Measurements from ENCODE around the gene MDH2. TPM values are rescaled to one million over a fixed set of nuclear protein-coding genes. Genes with fewer than 3 reads are reported as not detected.
"Not testable (repeated sequence)": the region's sequence is repeated elsewhere in the genome, so short reads cannot be mapped to it uniquely, and the experiment has no call there.

MDH2 gene
- total and polyA plus RNA-seq, 2 of the 8 experiments (the other 6 are each of a cell fraction or from before 2014, with no cell fraction given) = 203 to 254 TPM

DNA sequence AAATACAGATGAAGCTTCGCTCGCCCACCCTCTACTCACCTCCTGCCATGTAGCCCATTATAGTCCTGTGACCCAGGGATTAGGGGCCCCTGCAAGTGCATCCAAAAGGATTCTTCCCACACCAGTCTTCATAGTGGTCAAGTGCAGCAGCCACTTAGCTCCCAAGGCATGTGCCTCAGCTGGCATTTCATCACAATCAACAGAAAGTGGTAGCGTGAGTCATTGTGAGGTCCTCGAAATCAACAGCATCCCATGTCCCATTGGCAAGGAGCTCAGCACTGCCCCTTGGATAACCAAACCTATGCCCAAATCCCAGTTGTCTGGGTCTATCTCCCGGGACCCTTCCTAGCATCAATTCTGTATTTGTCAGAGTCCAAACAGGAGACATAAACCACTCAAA lies 45.6 kb downstream of the MDH2 start:
- FAIRE-seq; CTCF ChIA-PET (ENCODE audit: partially characterized antibody); H3K4me3 ChIP-seq (ENCODE audit: extremely low read depth in 1 of 4, insufficient read depth in 2 of 4, low read depth in 3 of 4, low read length in 4 of 4); H3K18ac ChIP-seq (ENCODE audit: extremely low read depth, low read length); H3K79me2 ChIP-seq (ENCODE audit: control insufficient read depth in 1 of 2, insufficient read depth in 2 of 2, low read length in 2 of 2); H3K36me3 ChIP-seq (ENCODE audit: control insufficient read depth in 2 of 4, insufficient read depth in 4 of 4, low read length in 3 of 4); H2AFZ ChIP-seq (ENCODE audit: low read length); H2AK5ac ChIP-seq (ENCODE audit: low read depth, low read length); H3K9me3 ChIP-seq (ENCODE audit: insufficient read depth in 2 of 2, low read depth in 1 of 2, low read length in 1 of 2); H3K4ac ChIP-seq (replicated peaks; ENCODE audit: insufficient read length, low read depth, low read length); H3K56ac ChIP-seq (replicated peaks; ENCODE audit: insufficient read length, low read depth, low read length); H3K9ac ChIP-seq (replicated peaks in 1 of 4; ENCODE audit: extremely low read depth in 1 of 4, low read depth in 3 of 4, low read length in 3 of 4); H3K27me3 ChIP-seq (replicated peaks in 1 of 4; ENCODE audit: control insufficient read depth in 3 of 4, extremely low read depth in 1 of 4, insufficient read depth in 3 of 4, low read length in 3 of 4); H3K4me1 ChIP-seq (replicated peaks in 1 of 4; ENCODE audit: control insufficient read depth in 3 of 4, insufficient read depth in 4 of 4, low read length in 3 of 4); H4K20me1 ChIP-seq (replicated peaks in 1 of 2; ENCODE audit: control insufficient read depth in 1 of 2, insufficient read depth in 2 of 2, low read length in 2 of 2); H2BK5ac ChIP-seq (ENCODE audit: low read depth, low read length); H4K5ac ChIP-seq (ENCODE audit: insufficient read length, low read depth, low read length); H4K8ac ChIP-seq (ENCODE audit: extremely low read depth, insufficient read depth, low read length); H3K14ac ChIP-seq (ENCODE audit: insufficient read length); H3K4me2 ChIP-seq (ENCODE audit: insufficient read depth in 1 of 2, low read depth in 2 of 2, low read length in 2 of 2); H2BK12ac ChIP-seq (ENCODE audit: low read depth, low read length); H3K23ac ChIP-seq (ENCODE audit: insufficient read length); H3K27ac ChIP-seq (ENCODE audit: low read depth, low read length); H2BK15ac ChIP-seq (ENCODE audit: low read length); H3K79me1 ChIP-seq (ENCODE audit: low read depth, low read length); H3K23me2 ChIP-seq (ENCODE audit: low read depth, low read length); H2BK20ac ChIP-seq (ENCODE audit: low read length); H4K91ac ChIP-seq (replicated peaks; ENCODE audit: insufficient read length, low read length); H2BK120ac ChIP-seq (replicated peaks; ENCODE audit: low read depth, low read length); DNase-seq (ENCODE audit: low read depth in 1 of 2, low spot score in 2 of 2): not testable (repeated sequence)
- POLR2A ChIA-PET (ENCODE audit: partially characterized antibody) = interaction anchor here (0.5 kb wide), 1 partner anchor 68 kb away, joined by 3 read pairs; no protein-coding TSS in a partner anchor
- WGBS, 2 experiments (ENCODE audit: extremely low coverage in 1 of 2, insufficient coverage in 1 of 2, insufficient read length in 1 of 2, insufficient replicate concordance in 2 of 2, low coverage in 1 of 2, low lambda C conversion rate in 2 of 2, missing lambda C conversion rate in 1 of 2) = 88% methylated on average over 5 of the region's 5 CpGs; no CpG with 5 or more reads in 1 of the 2 experiments

DNA sequence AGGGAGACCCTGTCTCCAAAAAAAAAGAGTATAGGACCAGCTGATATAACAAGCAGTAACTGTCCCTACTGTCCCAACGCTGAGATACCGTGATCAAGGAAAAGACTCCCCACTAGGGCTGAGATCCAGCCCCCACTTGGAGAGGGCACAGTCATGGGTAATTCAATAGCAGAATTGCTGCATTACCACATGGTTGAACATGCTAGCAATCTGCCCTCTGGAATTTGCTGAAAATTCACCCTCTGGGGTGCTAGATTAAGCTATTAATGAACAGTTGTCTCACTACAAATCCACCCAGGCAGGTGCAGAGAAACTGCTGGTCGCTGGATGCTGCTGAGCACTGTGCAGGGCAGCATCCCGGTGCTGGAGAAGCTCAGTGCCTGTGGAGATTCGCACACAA lies 46.4 kb downstream of the MDH2 start:
- H3K4ac ChIP-seq (replicated peaks; ENCODE audit: insufficient read length, low read depth, low read length); H3K56ac ChIP-seq (replicated peaks; ENCODE audit: insufficient read length, low read depth, low read length); H3K4me2 ChIP-seq (ENCODE audit: insufficient read depth in 1 of 2, low read depth in 2 of 2, low read length in 2 of 2); H4K8ac ChIP-seq (ENCODE audit: extremely low read depth, insufficient read depth, low read length); H2BK5ac ChIP-seq (ENCODE audit: low read depth, low read length); H3K27me3 ChIP-seq (replicated peaks in 1 of 4; ENCODE audit: control insufficient read depth in 3 of 4, extremely low read depth in 1 of 4, insufficient read depth in 3 of 4, low read length in 3 of 4); H3K4me1 ChIP-seq (replicated peaks in 1 of 4; ENCODE audit: control insufficient read depth in 3 of 4, insufficient read depth in 4 of 4, low read length in 3 of 4); H2BK12ac ChIP-seq (ENCODE audit: low read depth, low read length); H4K5ac ChIP-seq (ENCODE audit: insufficient read length, low read depth, low read length); H3K9me3 ChIP-seq (ENCODE audit: insufficient read depth in 2 of 2, low read depth in 1 of 2, low read length in 1 of 2); H3K23ac ChIP-seq (ENCODE audit: insufficient read length); H3K14ac ChIP-seq (ENCODE audit: insufficient read length); DNase-seq (ENCODE audit: low read depth in 1 of 2, low spot score in 2 of 2); H3K79me1 ChIP-seq (ENCODE audit: low read depth, low read length); H2BK120ac ChIP-seq (replicated peaks; ENCODE audit: low read depth, low read length); H2AFZ ChIP-seq (ENCODE audit: low read length); H3K18ac ChIP-seq (ENCODE audit: extremely low read depth, low read length); H3K9ac ChIP-seq (replicated peaks in 1 of 4; ENCODE audit: extremely low read depth in 1 of 4, low read depth in 3 of 4, low read length in 3 of 4); POLR2A ChIA-PET (ENCODE audit: partially characterized antibody); FAIRE-seq; H3K23me2 ChIP-seq (ENCODE audit: low read depth, low read length); H2AK5ac ChIP-seq (ENCODE audit: low read depth, low read length); H3K36me3 ChIP-seq (ENCODE audit: control insufficient read depth in 2 of 4, insufficient read depth in 4 of 4, low read length in 3 of 4); H2BK20ac ChIP-seq (ENCODE audit: low read length); H3K79me2 ChIP-seq (ENCODE audit: control insufficient read depth in 1 of 2, insufficient read depth in 2 of 2, low read length in 2 of 2); H3K4me3 ChIP-seq (ENCODE audit: extremely low read depth in 1 of 4, insufficient read depth in 2 of 4, low read depth in 3 of 4, low read length in 4 of 4); H4K20me1 ChIP-seq (replicated peaks in 1 of 2; ENCODE audit: control insufficient read depth in 1 of 2, insufficient read depth in 2 of 2, low read length in 2 of 2); H4K91ac ChIP-seq (replicated peaks; ENCODE audit: insufficient read length, low read length); H2BK15ac ChIP-seq (ENCODE audit: low read length); H3K27ac ChIP-seq (ENCODE audit: low read depth, low read length): not testable (repeated sequence)
- CTCF ChIA-PET (ENCODE audit: partially characterized antibody) = interaction anchor here (0.9 to 1.1 kb wide), 2 partner anchors 14 to 17 kb away, joined by 3 read pairs; no protein-coding TSS in a partner anchor
- 93% methylated on average over 5 of the region's 5 CpGs; no CpG with 5 or more reads in 1 of the 2 experiments for WGBS, 2 experiments (ENCODE audit: extremely low coverage in 1 of 2, insufficient coverage in 1 of 2, insufficient read length in 1 of 2, insufficient replicate concordance in 2 of 2, low coverage in 1 of 2, low lambda C conversion rate in 2 of 2, missing lambda C conversion rate in 1 of 2)
